ENCODE data around the gene GABRG3.

Gene GABRG3

GRCh38 chr15:27457766-27458165 is 486.8 kb downstream of the GABRG3 start:
- DNase-seq (ENCODE audit: low read depth), result no peak
- TF ChIP-seq, protein P1, sequence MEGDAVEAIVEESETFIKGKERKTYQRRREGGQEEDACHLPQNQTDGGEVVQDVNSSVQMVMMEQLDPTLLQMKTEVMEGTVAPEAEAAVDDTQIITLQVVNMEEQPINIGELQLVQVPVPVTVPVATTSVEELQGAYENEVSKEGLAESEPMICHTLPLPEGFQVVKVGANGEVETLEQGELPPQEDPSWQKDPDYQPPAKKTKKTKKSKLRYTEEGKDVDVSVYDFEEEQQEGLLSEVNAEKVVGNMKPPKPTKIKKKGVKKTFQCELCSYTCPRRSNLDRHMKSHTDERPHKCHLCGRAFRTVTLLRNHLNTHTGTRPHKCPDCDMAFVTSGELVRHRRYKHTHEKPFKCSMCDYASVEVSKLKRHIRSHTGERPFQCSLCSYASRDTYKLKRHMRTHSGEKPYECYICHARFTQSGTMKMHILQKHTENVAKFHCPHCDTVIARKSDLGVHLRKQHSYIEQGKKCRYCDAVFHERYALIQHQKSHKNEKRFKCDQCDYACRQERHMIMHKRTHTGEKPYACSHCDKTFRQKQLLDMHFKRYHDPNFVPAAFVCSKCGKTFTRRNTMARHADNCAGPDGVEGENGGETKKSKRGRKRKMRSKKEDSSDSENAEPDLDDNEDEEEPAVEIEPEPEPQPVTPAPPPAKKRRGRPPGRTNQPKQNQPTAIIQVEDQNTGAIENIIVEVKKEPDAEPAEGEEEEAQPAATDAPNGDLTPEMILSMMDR (IDR thresholded peaks at IDR 0.05; ENCODE audit: control insufficient read depth, insufficient read depth, low read depth, low read length, missing control alignments), result no peak
- no peak overlapping the region for H3K4me3 ChIP-seq (ENCODE audit: control insufficient read depth, low read depth, low read length)

DNA sequence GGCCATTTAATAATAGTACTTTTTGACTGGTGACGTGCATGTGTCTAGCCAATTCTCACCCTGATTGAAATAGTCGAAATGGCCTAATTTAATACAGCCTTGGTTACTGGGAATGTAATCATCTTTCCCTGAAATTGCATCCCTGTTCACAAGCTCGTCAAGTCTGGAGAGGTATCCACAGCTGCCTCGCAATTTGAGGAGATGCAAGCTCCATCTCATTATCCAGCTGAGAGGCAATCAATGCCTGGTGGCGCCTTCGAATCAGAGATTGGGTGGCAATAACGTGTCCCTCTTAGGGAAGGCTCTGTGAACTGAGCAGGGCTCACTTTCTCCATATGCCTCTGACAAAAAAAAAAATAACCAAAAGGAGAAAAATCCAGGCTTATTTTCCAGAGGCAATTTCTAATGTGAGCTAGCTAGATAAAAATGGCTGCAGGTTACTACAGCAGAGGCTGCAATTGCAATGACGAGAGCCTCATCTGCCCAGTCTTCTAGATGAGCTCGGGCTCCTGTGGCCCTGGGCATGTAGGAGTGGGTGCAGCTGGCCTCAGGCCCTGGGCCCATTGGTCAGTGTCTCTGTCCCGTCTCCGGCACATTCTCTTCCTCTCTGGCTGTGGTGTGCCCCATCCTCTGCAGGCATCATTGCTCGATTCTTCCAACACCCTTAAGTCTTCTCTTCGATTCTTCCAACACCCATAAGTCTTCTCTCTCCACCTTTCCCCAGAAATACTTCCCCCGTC is 487.5 kb downstream of the GABRG3 start:
- no peak for DNase-seq (ENCODE audit: low read depth)
- no peak overlapping the region for H3K4me3 ChIP-seq (ENCODE audit: control insufficient read depth, low read depth, low read length)
- TF ChIP-seq, protein P1 (IDR thresholded peaks at IDR 0.05; ENCODE audit: control insufficient read depth, insufficient read depth, low read depth, low read length, missing control alignments), result no peak

DNA sequence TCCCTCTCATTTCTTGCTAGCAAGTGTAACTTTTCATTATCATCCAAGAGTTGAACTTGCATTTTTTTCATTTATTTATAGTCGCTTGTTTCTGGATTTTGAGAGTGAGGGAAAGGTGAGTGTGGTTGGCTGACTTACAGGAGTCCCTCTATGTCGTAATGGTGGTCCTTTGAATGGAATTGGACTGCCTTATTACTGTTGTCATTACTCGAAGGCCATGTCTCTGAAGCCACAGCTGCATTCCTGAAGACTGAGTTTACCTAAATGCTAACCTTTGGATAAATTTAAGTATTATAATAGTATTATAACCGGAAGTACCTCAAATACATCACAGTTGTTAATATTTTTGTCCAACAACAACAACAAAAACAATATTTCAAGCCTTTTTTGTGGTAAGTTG is 488.9 kb downstream of the GABRG3 start:
- TF ChIP-seq, protein P1 (IDR thresholded peaks at IDR 0.05; ENCODE audit: control insufficient read depth, insufficient read depth, low read depth, low read length, missing control alignments), result no peak
- H3K4me3 ChIP-seq (ENCODE audit: control insufficient read depth, low read depth, low read length), result no peak overlapping the region
- no peak for DNase-seq (ENCODE audit: low read depth)

GRCh38 chr15:27461181-27461580 is 490.2 kb downstream of the GABRG3 start:
- no peak for DNase-seq (ENCODE audit: low read depth)
- TF ChIP-seq, protein P1 (IDR thresholded peaks at IDR 0.05; ENCODE audit: control insufficient read depth, insufficient read depth, low read depth, low read length, missing control alignments), result no peak
- no peak overlapping the region for H3K4me3 ChIP-seq (ENCODE audit: control insufficient read depth, low read depth, low read length)

DNA sequence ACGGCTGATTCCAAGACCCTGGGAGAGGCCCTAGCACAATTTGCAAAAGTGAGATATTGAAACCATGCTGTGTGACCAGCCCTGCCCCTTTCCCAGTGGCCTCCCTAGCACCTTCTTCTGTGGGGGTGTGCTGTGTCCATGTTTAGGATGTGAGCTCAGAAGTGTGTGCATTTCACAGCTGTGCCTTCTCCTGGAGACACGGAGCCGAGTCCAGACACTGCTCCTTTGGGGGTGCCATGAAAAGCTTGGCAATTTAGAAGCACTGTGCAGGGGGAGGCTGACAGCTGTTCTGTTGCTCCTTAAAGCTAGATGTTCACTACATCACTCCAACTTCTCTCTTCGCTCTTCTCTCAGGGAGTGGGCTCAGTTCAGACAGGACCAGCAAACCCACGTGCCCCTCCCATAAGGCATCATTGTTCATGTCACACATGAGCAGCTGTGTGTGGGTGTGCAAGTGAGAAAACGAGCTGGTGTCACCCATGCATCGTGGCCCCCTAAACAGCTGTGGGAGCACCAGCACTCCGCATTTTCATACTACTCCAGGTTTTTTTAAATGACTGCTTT is 492.6 kb downstream of the GABRG3 start:
- TF ChIP-seq, protein P1 (IDR thresholded peaks at IDR 0.05; ENCODE audit: control insufficient read depth, insufficient read depth, low read depth, low read length, missing control alignments), result no peak
- DNase-seq (ENCODE audit: low read depth), result no peak
- no peak overlapping the region for H3K4me3 ChIP-seq (ENCODE audit: control insufficient read depth, low read depth, low read length)

GRCh38 chr15:27464941-27465612 is 494.1 kb downstream of the GABRG3 start:
- H3K4me3 ChIP-seq (ENCODE audit: control insufficient read depth, low read depth, low read length), result no peak overlapping the region
- DNase-seq (ENCODE audit: low read depth), result no peak

More at GRCh38 chr15:27464941-27465612, 494.1 kb downstream of the GABRG3 start:
- TF ChIP-seq, protein P1 (IDR thresholded peaks at IDR 0.05; ENCODE audit: control insufficient read depth, insufficient read depth, low read depth, low read length, missing control alignments), result no peak
